Stimulated activated CD4-positive, alpha-beta T cell treated with anti-CD3 and anti-CD28 coated beads, TNF-alpha, amount 100 ng/mL, for 48 hours (primary cell): ENCODE data around the gene DNAJB1.
"Not testable (repeated sequence)": the region's sequence is repeated elsewhere in the genome, so short reads cannot be mapped to it uniquely, and the experiment has no call there.

Source experiments
- DNase-seq, 3 donors: peaks; one replicate each; pipeline ENCODE4 v3.0.0-alpha.2; 2020; ENCODE audit warnings: low read depth in 3 of 3

DNAJB1 gene

DNA sequence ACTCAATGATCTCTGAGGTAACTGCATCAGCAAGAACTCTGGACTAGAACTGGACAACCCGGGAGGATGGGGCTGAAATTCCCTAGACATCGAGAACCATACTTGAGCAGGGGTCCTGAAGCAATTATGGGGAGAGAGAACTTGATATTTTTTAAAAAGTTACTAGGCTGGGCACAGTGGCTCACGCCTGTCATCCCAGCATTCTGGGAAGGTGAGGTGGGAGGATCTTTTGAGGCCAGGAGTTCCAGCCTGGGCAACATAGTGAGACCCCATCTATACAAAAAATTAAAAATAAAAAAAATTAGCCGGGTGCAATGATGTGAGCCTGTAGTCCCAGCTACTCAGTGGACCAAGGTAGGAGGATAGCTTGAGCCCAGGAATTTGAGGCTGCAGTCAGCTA, 2.3 kb upstream of the DNAJB1 start:
- DNase-seq: no peak

DNA sequence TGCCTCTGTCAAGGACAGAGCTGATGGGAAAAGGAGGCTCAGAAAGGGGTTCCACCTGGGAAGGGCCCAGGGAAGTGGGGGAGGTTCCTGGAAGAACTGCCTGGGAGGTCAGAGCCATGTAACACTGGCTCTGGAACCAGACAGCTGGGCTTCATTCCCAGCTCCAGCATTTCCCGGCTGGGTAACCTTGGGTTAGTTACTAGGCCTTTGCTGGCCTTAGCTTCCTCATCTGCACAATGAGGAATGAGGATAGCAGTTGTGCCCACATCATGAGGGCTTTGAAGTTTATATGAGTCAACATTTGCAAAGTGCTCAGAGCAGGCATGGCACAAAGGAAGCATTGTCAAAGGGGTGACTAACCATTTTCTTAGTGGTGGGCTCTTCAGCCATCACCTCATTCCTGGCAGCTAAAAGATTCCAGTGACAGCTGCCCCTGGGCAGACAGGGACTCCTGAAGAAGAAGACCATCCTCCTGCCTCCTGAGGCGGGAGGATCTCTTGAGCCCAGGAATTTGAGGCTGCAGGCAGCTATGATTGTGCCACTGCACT, 1.7 kb upstream of the DNAJB1 start:
- no peak for DNase-seq

DNA sequence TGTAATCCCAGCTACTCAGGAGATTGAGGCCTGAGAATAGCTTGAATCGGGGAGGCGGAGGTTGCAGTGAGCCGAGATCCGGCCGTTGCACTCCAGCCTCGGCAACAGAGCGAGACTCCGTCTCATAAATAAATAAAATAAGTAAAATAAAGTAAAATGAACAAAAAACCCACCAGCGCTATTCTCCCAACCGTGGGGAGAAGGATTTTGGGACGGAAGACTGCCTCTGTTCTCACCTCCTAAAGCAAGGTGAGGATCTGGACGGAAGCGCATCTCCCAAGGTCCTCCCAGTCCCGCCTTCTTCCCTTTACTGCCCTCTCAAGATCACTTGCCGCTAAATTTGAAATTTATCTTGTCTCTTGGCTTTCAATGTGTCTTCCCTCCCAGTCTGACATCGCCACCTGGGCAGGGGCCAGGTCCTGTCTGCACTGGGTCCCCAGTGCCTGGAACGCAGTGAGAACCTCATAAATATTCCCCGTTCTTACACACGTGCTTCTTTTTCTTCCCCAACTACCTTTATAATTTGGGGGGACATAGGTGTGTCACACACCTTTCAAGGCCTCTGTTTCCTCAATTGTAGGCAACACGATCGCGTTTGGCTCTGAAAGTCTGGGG, 1.2 kb upstream of the DNAJB1 start:
- no peak for DNase-seq

DNA sequence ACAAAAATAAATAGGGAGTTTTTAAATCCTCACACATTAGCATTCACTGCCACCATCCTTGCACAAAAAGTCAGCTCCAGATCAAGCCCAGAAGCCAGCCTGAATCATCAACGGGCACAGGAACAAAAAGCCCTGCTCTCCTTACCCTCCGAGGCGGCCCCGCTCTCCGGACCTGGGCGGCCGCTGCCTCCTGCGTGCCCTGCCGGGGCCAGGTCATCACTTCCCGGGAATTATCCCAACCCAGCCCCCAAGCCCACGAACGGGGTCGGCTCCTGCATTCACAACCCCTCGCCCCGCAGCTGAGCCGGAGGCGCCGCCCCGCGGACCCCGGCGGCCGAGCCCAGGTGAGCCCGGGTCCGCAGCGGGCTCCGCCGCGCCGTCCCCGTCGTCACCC, 754 bp downstream of the DNAJB1 start:
- DNase-seq: no peak

DNA sequence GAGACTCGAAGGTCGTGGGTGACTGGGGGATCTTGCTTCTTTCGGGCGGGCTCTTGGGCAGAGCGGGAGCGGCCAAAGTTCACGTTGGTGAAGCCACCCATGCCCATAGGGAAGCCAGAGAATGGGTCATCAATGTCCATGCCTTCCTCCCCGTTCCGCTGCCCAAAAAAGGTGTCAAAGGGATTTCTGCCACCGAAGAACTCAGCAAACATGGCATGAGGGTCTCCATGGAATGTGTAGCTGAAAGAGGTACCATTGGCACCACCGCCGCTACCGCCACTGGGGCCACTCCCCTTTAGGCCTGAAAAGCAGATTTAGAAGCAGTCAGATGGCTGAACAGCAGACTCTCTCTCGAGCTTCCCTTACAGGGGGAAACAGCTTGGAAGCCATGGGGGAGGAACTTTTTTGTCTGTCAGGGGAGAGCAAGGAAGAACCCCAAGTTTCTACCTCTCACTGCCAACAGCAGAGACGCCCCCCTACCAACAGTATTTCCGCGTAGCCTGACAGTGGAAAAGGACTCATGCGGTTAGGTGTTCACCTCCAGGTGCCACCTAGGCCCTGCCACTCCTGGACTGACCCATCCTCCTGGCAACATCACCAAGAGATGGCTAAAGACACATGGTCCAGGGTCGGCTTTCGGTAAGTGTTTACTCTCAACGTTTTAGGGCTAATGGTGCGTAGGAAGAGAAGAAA, 1.3 kb downstream of the DNAJB1 start:
- no peak for DNase-seq

DNA sequence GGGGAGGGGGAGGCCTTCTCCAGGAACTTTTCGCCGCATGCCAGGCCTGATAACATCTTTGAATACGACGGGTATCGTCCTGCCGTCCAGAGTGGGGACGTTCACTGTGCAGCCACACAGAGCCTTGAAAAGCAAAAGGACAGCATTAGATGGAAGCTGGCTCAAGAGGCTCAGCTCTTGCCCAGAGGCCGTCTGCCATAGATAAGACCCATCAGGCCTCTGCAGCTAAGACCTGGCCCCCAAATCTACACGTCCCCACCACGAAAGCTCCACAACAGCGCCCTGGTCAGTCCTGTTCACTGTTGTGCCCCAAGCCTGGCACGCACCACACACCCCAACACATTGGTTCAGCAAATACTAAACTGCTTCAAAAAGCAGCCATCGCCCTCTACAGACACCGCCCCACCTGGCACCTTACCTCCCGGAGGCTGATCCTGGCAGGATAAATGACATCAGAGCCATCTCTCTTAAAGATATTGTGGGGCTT, 2.1 kb downstream of the DNAJB1 start:
- DNase-seq: no peak

DNA sequence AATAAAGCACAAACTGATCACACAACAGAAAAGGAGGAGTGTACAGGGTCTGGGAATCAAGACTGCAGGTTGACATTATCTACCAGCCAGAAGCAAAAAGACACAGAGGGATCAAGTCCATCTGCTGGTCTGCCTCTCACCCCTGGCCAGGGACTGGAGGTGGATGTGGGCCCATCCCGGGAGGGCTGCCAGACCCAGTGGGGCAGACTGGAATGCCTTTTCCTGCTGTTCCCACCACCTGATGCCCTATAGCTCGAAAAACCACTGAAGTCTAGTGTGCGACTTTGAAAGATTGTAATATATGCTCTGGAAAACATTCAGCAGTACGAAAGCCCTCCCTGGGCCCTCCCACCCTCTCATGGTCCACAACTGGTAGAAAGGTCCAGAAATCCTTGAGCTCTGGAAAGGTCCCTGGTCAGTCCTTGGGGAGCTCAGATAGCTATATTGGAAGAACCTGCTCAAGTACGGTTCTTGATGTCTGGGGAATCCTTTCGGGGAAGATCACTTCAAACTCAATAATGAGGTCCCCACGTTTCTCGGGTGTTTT, 2.6 kb downstream of the DNAJB1 start:
- no peak for DNase-seq

DNA sequence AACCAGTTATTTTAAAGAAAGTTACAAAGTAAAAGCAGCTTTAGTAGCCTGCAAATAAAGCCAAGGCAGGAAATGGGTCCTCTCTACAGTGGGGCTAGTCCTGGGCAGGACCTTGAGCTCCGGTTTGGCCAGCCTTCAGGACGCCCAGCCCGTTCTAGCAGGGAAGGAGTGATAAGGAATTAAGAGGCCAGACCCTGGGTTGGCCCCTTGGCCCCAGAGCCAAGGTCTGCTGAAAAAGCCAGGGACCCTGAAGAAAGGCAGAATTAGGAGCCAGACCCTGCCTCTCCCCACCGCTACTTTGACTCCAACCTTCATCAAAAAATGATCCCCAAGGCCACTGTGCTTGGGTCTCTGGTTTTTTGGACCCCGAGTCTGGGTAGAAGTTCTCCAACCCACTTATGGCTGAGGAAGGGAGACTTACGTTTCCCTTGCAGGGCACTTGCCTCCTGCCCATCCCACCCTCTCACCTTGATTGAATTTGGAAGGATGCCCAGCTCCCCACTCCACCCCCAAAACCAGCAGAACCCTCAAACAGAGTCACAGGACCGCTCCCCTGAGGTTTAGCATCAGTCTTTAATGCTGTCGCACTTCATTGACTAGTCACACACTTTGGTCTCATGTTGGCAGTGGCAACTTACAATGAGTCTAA, 3.9 kb downstream of the DNAJB1 start:
- no peak for DNase-seq

DNA sequence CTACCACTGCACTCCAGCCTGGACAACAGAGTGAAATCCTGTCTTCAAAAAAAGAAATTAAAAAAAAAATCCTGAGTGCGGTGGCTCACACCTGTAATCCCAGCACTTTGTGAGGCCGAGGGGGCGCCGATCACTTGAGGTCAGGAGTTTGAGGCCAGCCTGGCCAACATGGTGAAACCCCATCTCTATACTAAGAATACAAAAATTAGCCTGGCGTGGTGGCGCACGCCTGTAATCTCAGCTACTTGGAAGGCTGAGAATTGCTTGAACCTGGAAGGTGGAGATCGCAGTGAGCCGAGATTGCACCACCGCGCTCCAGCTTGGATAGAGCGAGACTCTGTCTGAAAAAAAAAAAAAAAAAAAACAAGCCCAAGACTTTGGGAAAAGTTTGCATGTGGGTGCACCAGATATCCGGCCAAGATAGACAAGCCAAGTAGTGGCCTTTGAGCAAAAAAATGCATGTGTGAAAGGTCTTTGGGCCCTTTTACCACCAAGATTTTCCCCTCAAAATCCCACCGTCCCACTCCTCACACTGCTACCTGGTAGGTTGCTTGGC, 5.7 kb downstream of the DNAJB1 start:
- no peak for DNase-seq

DNA sequence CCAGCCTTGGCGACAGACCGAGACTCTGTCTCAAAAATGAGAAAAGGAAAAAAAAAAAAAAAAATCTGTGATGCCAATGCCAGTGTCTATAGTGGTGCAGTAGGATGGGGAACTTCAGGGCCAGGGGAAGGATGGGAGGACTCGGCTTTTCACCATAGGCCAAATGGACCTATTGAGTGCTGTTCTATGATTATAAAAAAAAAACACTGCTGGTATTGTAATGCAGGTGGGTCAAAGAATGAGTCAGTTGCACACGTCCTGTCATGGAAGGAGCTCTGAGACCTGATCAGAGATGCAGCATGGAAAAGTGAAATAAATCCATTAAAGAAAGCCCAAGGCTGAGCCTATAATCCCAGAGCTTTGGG, 7.0 kb downstream of the DNAJB1 start:
- DNase-seq: no peak

DNA sequence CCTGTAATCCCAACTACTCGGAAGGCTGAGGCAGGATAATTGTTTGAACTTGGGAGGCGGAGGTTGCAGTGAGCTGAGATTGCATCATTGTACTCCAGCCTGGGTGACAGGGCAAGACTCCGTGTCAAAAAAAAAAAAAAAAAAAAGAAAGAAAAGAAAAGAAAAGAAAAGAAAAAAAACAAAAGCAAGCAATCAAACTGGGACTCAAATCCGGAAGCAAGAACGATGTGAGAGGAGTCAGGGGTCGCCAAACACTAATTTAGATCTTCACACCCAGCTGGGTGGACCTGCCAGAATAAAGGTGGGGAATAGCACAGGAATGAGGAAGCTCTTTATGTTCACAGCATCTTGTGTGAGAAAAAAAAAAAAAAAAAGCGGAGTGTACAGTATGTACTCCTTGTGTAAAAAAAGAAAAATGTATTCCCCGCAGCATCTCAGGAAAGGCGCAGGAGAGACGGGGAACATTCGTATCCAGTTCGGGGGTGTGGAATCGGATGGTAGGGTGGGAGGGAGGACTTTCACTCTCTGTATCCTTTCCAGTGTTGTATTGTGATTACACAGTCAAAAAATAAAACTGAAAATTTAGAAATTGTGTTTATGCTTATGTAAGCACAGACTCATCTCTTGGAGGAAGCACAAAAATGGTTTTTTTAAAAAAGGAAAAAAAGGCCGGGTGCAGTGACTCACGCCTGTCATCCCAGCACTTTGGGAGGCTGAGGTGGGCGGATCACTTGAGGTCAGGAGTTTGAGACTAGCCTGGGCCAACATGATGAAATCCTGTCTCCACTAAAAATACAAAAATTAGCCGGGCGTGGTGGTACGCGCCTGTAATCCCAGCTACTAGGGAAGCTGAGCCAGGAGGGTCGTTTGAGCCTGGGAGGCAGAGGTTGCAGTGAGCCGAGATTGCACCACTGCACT, 7.6 kb downstream of the DNAJB1 start:
- DNase-seq: no peak

DNA sequence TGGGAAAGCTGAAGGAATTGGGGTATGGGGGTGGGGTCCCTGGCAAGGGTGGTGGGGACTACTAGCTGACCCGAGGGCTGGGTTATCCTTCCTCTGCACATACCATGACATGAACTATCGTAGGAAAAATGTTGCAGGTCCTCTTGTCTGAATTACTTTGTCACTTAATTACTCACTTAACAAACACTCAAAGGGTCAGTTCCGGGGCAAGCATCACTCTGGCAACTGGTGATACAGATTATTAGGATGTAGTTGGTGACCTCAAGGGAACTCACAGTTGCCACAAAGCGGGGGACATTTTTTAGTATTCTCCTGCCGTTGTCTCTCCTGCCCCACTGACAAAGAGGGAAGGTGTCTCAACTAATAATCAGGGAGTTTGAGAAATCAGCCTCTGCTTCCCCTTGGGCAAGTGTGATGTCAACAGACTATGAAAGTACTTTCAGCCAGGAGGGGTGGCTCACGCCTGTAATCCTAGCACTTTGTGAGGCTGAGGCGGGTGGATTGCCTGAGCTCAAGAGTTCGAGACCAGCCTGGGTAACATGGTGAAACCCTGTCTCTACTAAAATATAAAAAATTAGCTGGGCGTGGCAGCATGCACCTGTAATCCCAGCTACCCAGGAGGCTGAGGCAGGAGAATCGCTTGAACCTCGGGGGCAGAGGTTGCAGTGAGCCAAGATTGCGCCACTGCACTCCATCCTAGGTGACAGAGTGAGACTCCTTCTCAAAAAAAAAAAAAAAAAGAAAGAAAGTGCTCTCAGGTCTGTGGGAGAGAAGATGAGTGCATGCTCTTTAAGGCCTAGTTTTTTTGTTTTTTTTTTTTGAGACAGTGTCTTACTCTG, 10.3 kb downstream of the DNAJB1 start:
- DNase-seq: no peak

DNA sequence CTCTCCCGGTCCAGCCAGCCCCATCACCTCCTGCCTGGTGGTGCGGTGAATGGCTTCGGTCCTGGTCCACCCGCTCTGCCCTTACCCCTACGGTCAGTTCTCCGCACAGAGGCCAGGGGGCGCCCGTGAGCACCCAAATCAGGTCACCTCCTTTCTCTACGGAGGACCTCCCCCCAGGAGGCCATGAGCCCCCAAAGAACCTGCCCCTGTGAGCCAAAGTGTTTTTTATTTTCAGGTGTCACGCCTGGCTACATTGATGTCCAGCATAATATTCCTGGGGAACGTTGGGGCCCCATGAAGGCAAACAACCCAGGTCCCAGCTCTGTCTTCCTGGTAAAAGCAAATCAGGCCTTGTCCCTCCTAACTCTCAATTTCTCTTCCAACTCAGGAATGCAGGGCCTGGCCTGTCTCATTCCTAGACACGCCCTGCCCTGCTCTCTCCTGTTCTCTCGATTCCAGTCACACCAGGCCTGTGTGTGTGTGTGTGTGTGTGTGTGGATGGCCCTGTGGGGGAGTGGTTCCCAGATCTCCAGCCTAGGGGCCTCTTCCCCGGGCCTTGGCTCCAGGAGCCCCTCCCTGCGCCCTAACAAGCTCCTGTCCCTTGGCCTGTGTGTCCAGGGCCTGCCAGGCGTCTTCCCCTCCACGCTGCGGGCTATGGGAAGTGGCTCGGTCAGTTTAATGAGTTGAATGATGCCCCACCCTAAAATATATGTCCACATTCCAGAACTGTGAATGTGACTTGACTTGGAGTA, 12.5 kb downstream of the DNAJB1 start:
- peak; percentile 57 to 74 (median 57) for DNase-seq

DNA sequence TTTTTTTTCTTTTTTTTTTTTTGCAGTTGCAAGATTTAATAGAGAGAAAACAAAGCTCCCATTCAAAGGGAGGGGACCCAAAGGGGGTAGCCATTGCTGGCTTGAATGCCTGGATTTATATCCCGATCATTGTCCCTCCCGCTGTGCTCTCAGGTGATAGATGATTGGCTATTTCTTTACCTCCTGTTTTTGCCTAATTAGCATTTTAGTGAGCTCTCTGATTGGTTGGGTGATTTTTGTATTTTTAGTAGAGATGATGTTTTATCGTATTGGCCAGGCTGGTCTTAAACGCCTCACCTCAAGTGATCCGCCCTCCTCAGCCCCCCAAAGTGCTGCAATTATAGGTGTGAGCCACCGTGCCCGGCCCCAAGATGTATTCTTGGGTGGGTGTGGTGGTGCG, 13.6 kb downstream of the DNAJB1 start:
- not testable (repeated sequence) for DNase-seq

DNA sequence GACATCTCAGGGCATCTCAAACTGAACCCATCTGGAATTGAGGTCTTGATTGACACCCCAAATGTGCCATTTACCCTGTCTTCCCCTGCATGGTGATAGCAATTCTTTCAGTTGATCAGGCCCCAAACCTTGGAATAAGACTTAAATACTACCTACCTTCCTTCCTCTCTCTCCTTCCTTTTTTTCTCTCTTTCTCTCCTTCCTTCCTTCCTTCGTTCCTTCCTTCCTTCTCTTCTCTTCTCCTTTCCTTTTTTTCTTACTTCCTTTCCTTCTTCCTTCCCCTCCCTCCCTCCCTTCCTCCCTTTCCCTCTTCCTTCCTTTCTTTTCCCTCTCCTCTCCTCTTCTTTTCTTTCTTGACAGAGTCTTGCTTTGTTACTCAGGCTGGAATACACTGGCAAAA, 14.9 kb downstream of the DNAJB1 start:
- DNase-seq: no peak

DNA sequence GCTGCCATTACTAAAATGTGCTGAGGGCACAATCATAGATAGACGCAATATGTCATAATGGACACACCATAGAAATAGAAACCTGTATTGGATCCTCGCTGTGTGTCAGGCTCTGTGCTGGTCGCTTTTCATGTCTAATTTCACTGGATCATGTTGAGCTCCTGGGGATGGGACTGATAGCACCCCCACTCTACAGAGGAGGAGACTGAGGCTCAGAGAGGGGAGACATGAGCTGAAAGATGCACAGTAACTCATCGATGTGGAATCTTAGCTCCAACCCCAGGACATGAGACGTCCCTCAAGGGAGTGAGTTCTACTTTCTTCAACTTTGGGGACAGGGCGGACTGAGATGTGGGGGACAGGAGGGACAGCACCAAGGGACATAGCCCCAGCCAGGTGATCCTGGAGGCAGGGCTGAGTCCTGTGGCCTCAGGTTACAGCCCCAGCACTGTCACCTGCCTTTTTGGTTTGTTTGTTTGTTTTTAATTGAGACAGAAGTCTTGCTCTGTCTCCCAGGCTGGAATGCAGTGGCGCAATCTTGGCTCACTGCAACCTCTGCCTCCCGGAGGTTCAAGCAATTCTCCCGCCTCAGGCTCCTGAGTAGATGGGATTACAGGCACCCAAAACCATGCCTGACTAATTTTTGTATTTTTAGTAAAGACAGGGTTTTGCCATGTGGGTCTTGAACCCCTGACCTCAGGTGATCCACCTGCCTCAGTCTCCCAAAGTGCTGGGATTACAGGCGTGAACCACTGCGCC, 15.7 kb downstream of the DNAJB1 start:
- no peak for DNase-seq

DNA sequence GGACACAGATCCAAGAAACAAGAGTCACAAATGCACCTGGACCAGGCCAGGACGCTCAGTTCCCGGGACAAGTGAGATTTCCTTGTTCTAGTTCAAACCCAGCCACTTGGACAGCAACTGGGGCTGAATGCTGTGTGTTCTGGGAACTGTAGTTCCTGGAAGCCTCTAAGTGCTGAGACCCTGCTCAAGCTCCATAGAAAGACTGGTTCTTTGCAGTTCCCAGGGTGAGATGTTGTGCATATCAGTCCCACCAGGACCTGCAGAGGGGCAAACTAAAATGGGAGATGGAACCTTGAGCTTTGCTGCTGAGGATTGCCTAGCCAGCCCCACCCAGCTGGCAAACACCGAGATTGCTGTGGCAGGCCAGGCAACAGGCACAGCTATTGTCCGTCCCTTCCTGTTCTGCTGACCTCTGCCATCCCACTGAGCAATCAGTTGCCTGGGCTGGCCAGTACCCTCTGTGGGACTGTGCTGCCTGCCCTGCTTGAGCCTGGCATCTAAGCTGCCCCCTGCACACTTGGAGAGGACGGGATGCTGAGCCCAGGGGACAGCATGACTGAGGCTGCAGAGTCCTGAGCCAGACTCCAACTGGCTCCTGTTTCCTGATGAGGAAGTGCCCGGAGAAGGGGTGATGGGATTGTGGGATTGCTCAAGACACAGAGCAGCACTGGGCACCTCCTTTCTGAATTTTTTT, 20.8 kb downstream of the DNAJB1 start:
- DNase-seq: no peak

DNA sequence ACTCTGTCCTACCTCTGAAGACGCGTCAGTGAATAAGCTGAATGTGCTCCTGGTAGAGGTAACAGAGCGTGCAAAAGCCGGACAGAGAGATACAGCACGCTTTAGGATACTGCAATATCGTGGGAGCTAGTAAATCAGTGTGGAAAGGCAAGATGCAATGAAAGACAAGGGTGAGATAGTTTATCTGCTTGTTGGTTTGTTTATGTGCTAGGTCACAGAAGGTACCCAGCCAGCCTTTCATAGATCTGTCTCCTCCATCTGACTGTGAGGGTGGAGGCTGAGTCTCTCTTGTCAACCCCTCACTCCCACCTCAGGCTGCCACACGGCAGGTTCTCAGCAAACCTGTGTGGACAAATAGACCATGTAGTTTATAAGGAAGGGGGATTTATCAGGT, 21.4 kb downstream of the DNAJB1 start:
- no peak for DNase-seq
